ENCODE measurements around the gene FADS3.

DNA sequence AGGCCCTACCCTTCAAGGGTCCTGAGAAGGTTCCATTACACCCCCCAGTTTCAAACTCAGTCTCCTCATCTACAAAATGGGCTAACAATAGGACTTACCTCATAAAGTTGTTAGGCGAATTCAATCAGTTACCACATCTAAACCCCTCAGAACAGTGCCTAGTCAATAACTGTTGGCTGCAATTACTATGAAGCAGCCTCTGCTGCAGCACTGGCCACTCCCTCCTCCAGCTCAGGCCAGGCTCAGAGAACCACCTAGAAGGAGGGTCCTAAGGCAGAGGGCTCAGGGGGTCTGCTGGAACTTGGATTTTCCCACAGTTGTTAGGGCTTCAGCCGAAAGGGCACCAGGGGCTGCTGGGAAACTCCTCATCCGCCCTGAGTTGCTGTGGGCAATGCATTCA lies 4.7 kb downstream of the FADS3 start:
- TF ChIP-seq NR3C1 (CRISPR knock-in tag; conservative IDR thresholded peaks at IDR 0.05; ENCODE audit: low read depth), result no peak
- TF ChIP-seq, protein P1, sequence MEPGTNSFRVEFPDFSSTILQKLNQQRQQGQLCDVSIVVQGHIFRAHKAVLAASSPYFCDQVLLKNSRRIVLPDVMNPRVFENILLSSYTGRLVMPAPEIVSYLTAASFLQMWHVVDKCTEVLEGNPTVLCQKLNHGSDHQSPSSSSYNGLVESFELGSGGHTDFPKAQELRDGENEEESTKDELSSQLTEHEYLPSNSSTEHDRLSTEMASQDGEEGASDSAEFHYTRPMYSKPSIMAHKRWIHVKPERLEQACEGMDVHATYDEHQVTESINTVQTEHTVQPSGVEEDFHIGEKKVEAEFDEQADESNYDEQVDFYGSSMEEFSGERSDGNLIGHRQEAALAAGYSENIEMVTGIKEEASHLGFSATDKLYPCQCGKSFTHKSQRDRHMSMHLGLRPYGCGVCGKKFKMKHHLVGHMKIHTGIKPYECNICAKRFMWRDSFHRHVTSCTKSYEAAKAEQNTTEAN (CRISPR knock-in tag; IDR thresholded peaks at IDR 0.05), result no peak
- TF ChIP-seq, protein P2, sequence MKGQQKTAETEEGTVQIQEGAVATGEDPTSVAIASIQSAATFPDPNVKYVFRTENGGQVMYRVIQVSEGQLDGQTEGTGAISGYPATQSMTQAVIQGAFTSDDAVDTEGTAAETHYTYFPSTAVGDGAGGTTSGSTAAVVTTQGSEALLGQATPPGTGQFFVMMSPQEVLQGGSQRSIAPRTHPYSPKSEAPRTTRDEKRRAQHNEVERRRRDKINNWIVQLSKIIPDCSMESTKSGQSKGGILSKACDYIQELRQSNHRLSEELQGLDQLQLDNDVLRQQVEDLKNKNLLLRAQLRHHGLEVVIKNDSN (CRISPR knock-in tag; IDR thresholded peaks at IDR 0.05), result no peak
- TF ChIP-seq, protein P3, sequence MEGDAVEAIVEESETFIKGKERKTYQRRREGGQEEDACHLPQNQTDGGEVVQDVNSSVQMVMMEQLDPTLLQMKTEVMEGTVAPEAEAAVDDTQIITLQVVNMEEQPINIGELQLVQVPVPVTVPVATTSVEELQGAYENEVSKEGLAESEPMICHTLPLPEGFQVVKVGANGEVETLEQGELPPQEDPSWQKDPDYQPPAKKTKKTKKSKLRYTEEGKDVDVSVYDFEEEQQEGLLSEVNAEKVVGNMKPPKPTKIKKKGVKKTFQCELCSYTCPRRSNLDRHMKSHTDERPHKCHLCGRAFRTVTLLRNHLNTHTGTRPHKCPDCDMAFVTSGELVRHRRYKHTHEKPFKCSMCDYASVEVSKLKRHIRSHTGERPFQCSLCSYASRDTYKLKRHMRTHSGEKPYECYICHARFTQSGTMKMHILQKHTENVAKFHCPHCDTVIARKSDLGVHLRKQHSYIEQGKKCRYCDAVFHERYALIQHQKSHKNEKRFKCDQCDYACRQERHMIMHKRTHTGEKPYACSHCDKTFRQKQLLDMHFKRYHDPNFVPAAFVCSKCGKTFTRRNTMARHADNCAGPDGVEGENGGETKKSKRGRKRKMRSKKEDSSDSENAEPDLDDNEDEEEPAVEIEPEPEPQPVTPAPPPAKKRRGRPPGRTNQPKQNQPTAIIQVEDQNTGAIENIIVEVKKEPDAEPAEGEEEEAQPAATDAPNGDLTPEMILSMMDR (IDR thresholded peaks at IDR 0.05), result no peak
- TF ChIP-seq, protein P4, sequence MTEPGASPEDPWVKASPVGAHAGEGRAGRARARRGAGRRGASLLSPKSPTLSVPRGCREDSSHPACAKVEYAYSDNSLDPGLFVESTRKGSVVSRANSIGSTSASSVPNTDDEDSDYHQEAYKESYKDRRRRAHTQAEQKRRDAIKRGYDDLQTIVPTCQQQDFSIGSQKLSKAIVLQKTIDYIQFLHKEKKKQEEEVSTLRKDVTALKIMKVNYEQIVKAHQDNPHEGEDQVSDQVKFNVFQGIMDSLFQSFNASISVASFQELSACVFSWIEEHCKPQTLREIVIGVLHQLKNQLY (CRISPR knock-in tag; IDR thresholded peaks at IDR 0.05), result no peak
- TF ChIP-seq ESRRA (CRISPR knock-in tag; IDR thresholded peaks at IDR 0.05; ENCODE audit: borderline replicate concordance), result no peak
- no peak for TF ChIP-seq ZBTB21 (CRISPR knock-in tag; IDR thresholded peaks at IDR 0.05; ENCODE audit: borderline replicate concordance)
